ENCODE data around the gene COL23A1.

GRCh38 chr5:178511172-178511571 is 79.0 kb downstream of the COL23A1 start:
- TF ChIP-seq CTCF (IDR thresholded peaks at IDR 0.05; ENCODE audit: low read length) (no peak), EZH2 (optimal IDR thresholded peaks at IDR 0.05; ENCODE audit: low read depth, low read length) (no peak), EZH2phosphoT487 (IDR thresholded peaks at IDR 0.05; ENCODE audit: low read length) (no peak)

Data from MM.1S (cell line).